D721Med (cell line): Measurements from ENCODE around the gene TMC5.

ENCODE experiments used
- DNase-seq: peaks from one replicate; pipeline ENCODE4 v3.0.0; 2011; ENCODE audit warnings: low spot score; ENCODE audit not compliant: insufficient read length
- FAIRE-seq: peaks from 2 replicates; lab custom pipeline; 2011; peaks lifted over from hg19 to GRCh38; lab: Jason Lieb, UNC
- CTCF ChIP-seq: IDR thresholded peaks from 2 replicates; pipeline ENCODE4 v1.5.1; 2012; ENCODE audit warnings: mild to moderate bottlenecking, control low read depth; ENCODE audit not compliant: insufficient read depth; ENCODE audit errors: missing control alignments

TMC5 gene

GRCh38 chr16:19463468-19464315 lies 46.0 kb downstream of the TMC5 start:
- no peak for DNase-seq

GRCh38 chr16:19468300-19468699 lies 50.6 kb downstream of the TMC5 start:
- no peak for DNase-seq
- no peak for FAIRE-seq

More at GRCh38 chr16:19463468-19464315, 46.0 kb downstream of the TMC5 start:
- no peak for TF ChIP-seq CTCF
- FAIRE-seq: no peak

GRCh38 chr16:19472482-19472881 lies 54.8 kb downstream of the TMC5 start:
- TF ChIP-seq CTCF: no peak
- DNase-seq (no peak), FAIRE-seq (no peak)

More at GRCh38 chr16:19468300-19468699, 50.6 kb downstream of the TMC5 start:
- TF ChIP-seq CTCF: no peak

- FAIRE-seq (no peak), DNase-seq (no peak)
- TF ChIP-seq CTCF: no peak
Measured at GRCh38 chr16:19474617-19475016, 56.9 kb downstream of the TMC5 start.

- no peak for DNase-seq
- FAIRE-seq: no peak
- TF ChIP-seq CTCF: no peak
Measured at GRCh38 chr16:19478505-19478904, 60.8 kb downstream of the TMC5 start.

- FAIRE-seq (no peak), DNase-seq (no peak)
- TF ChIP-seq CTCF: no peak
Measured at GRCh38 chr16:19479302-19479721, 61.6 kb downstream of the TMC5 start.

GRCh38 chr16:19481296-19481695 lies 63.6 kb downstream of the TMC5 start:
- no peak for DNase-seq
- no peak for TF ChIP-seq CTCF
- FAIRE-seq: no peak
